Activated CD8-positive, alpha-beta memory T cell treated with anti-CD3 and anti-CD28 coated beads, Interleukin-2, amount 50 U/mL, for 24 hours (primary cell): ENCODE results near the gene OR8B4.
"Not testable (repeated sequence)": the region's sequence is repeated elsewhere in the genome, so short reads cannot be mapped to it uniquely, and the experiment has no call there.

Source experiments
- DNase-seq: peaks from one replicate; pipeline ENCODE4 v3.0.0-alpha.2; 2020; ENCODE audit errors: extremely low read depth

OR8B4 gene

GRCh38 chr11:124424384-124424921 is at the start of gene OR8B4:
TSS of gene OR8B4 (minus strand) at chr11:124424871. CDS start at chr11:124424871, 0 bp downstream.
- no peak for DNase-seq

GRCh38 chr11:124474079-124474478 is 49.4 kb upstream of the OR8B4 start:
- no peak for DNase-seq

DNA sequence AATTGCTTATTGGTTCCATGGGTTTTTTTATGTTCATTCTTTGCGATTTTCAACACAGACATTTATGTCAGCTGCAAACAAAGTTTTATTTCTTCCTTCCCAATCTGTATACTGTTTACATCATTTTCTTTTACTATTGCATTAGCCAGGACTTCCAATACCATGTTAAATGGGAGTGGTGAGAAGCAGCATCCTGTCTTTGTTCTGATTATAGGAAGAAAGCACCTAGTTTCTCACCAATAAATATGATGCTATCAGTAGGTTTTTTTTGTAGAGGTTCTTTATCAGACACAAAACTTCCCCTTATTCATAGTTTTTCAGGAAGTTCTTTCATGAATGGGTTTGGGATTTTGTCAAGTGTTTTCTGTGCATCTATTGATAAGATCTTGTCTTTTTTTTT is 48.8 kb upstream of the OR8B4 start:
- no peak for DNase-seq

GRCh38 chr11:124470561-124471227 is 46.0 kb upstream of the OR8B4 start:
- DNase-seq: no peak

DNA sequence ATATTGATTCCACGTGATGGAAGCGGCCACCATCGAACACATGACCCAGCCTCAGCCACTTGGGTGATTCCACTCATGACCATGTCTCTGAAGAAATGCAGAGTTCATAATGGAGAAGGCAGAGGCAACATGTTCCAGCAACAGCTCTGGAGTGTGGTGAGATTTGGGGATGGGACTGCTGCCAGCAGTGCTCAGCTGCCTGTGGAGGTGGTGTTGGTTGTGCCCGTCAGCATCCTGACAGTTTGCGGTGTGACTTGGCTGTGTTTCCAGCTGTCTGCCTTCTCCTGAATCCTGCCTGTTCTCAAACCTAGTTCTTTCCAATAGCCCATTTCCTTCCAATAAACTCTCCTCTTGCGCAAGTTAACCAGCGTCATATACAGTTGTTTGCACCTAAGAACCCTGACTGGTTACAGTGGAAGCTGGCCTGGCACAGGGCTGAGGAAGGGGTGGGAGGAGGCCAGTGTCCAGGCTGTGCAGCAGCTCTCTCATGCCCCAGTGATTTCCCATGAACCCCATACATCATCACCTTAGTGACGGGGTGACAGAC is 42.8 kb upstream of the OR8B4 start:
- DNase-seq: no peak

DNA sequence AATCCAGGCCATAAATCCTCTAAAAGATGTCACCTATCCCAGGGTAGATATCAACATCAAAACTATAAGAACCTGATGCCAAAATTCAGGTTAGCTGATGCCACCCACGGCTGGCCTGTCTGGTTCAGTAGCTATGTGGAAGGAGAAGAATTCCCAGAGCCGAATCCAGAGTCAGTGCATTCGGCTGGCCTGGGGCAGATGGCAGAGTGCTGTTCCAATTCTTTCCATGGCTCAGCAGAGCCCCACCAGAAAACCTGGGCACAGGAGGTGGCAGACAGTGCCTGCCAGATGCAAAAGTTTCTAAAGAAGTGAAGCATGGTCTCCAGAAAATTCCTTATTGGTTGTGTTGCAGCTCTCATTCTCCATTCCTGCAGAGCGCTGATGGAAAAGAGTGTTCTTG is 40.7 kb upstream of the OR8B4 start:
- no peak for DNase-seq

DNA sequence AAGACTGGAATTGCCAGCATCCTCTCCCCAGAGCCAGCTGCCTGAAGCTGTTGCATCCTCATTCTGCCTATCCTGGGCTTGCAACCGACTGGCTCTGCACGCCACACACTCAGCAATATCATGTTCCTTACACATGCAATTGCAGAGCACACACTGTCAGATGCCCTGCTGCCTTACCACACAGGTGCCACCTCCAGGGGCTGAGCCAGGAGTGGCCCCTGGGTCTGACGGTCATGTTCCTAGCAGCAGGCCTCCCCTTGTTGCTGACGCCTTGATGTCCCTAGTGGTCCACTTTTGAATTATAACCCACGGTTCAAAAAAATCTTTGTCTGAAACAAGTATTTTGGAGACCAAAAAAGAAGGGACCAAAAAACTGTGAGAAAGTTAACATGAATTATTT is 39.3 kb upstream of the OR8B4 start:
- DNase-seq: no peak

DNA sequence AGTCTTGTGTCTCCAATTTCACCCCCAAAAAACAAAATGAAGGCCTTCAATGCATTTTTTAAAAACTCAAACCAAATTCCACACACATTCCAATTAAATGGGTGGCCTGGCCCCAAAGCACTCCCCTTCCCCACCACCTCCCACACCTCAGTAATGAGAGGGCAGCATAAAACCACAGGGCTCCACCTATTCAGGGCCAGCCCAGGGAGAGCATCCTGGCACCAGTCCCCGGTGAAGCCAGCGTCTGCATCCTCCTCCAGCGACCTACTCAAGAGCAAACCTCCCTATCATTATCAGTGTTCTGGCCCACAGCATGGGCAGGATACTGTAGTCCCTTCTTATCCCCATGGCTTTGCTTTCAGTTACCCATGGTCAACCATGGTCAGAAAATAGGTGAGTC is 38.7 kb upstream of the OR8B4 start:
- DNase-seq: no peak

GRCh38 chr11:124460459-124460858 is 35.8 kb upstream of the OR8B4 start:
- no peak for DNase-seq

DNA sequence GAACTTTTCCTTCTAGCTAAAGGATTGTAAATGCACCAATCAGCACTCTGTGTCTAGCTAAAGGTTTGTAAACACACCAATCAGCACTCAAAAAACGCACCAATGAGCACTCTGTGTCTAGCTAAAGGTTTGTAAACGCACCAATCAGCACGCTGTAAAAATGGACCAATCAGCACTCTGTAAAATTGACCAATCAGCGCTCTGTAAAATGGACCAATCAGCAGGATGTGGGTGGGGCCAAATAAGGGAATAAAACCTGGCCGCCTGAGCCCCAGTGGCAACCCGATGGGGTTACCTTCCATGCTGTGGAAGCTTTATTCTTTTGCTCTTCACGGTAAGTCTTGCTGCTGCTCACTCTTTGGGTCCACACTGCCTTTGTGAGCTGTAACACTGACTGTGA is 34.7 kb upstream of the OR8B4 start:
- DNase-seq: not testable (repeated sequence)

GRCh38 chr11:124454552-124454951 is 29.9 kb upstream of the OR8B4 start:
- no peak for DNase-seq

DNA sequence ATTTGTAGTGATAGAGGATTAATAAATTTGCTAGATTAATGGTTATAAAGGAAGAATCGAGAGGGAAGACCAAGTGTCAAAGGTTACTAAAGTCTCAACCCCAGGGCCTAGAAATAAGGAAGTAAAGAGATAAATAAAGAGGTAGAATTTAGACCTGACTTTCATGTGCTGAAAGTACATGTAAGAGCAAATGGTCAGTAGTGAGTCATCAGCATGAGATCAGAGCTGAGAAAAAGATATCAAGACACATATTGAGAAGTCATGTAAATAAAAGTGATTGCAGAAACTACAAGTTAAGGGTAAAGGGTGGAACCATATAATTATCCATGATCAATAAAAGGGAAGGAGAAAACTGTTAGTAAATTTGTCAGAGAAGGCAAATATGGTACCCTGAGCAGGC is 22.2 kb upstream of the OR8B4 start:
- DNase-seq: no peak

DNA sequence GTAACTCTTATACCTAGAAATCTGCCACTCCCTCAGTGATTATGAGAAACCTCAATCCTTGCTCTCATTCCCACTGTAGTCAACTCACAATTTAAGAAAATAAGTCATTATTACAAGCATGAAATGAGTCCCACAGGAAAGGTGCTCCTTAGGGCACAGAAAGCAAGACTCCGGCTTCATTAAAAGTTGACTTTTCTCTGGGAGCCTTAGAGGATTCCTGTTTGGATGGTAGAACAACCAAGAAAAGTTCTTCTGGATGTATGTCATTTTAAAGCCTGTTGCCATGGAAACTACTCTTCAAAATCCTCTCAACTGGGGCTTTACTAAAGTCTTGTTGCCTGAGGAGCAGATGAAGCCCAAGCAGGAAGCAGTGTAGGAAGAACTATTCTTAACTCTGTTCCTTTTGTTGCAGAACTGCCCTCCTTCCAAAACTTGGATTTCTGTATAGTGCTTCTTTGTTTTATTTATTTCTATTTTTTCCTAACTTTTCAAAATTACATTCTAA is 21.0 kb upstream of the OR8B4 start, which contains the start of gene OR8B8:
OR8B8 (minus strand) TSS at position 51 of the 505 bp plus-strand sequence. CDS start 4,611 bp downstream, outside the sequence.
- no peak for DNase-seq

GRCh38 chr11:124442847-124443246 is 18.2 kb upstream of the OR8B4 start:
- DNase-seq: no peak

DNA sequence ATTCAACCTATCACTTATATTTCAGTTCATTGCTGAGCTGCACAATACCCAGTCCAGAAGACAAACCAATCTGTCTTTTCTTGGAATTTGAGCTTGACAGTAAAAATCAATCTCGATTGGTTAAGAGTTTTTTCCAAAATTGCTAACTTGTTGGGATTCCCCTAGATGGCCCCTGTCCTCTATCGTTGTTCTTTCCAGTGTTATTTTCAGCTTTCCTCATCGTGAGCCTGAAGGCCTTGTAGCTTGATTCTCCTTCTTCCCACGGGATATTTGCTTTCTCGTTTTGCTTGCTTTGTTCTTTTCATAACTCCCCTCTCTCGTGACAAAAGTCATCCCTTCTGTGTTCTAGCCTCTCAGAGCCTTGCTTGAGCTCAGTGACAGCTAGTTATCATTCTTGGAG is 17.8 kb upstream of the OR8B4 start:
- no peak for DNase-seq

GRCh38 chr11:124441519-124441918 is 16.8 kb upstream of the OR8B4 start:
- no peak for DNase-seq

DNA sequence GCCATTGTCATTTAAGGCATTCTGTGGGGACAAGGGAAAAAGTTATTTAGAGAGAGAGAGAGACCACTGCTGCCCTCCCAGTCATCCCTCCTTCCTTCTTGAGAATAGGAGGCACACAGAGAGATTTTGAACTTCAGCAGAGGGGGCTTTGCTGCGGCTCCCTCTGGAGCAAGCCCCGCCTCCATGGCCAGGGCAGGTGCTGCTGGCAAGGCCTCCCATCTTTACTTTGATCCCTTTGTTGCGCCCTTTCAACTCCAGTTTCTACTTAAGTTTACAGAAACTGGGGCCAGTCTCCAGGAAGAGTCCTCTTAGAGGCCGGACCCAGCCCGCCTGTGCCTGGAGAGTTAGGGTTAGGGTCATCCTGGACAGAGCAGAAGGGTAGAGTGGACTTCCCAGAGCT is 16.4 kb upstream of the OR8B4 start:
- no peak for DNase-seq

DNA sequence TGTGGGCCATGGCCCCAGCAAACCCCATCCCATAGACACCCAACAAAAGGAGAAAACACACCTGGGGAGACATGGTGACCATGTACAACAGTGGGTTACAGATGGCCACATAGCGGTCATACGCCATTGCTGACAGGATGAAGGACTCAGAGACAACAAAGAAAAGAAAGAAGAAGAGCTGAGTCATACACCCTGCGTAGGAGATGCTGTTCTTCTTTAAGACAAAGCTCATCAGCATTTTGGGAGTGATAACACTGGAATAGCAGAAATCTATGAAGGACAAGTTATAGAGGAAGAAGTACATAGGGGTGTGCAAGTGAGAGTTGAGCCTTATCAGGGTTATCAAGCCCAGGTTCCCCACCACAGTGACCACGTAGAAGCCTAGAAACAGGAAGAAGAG is 15.9 kb upstream of the OR8B4 start:
- no peak for DNase-seq

GRCh38 chr11:124434699-124435098 is 10.0 kb upstream of the OR8B4 start:
- DNase-seq: no peak

DNA sequence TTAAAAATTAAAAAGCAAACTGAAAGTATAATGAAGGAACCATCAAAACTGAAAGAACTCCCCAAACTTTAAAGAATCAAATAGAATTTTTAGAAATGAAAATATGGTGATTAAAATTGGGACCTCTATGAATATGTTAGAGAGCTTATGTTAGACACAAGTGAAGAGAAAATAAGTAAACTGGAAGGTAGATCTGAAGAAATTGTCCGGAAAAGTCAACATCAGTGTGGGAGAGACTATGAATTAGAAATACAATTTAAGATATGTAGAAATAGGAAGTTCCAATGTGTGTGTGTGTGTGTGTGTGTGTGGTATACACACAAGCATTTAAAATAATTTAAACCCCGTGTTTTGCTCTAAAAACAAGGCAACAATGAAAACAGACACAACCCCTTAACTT is 4.9 kb upstream of the OR8B4 start:
- DNase-seq: no peak

DNA sequence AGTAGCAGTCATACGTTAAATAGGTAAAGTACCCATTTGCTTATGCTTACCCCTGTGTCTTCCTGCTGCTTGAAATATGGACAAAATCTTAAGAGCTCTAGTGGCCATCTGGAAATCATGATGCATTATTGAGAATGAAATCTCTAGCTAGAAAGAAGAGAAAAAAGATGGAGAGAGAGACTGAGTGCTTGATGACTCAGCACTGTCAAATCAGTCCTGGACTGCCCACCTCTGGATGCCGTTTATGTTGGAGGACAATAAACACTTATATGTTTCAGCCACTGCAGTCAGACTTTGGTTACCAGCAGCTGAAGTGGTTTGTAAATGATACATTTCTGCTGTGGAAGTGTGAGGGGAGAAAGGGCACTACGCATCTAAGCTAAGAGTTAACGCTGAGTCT is 3.6 kb downstream of the OR8B4 start:
- no peak for DNase-seq

DNA sequence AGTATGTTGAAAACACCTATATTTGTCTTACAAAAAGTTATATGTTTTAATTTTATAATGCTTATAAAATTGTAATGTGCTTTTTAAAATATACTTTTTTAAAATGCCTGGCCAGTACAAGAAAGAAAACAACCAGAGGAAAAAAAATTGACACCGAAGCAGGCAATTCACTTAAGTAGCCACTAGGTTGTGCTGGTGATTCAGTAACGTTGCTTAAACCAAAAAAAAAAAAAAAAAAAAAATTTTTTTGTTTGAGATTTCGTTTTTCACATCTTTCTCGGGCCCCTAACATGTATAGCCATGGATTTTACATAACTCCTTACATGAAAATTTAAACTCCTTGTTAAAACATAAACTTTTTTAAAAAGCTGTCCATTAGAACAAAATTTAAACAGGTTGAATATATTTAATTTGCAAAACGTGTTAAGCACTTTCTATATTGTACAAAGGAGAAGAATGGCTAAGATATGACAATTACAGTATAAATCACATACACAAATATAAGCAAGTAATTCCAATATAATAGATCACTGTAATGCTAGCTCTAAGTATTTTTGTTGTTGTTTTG is 9.2 kb downstream of the OR8B4 start:
- no peak for DNase-seq

DNA sequence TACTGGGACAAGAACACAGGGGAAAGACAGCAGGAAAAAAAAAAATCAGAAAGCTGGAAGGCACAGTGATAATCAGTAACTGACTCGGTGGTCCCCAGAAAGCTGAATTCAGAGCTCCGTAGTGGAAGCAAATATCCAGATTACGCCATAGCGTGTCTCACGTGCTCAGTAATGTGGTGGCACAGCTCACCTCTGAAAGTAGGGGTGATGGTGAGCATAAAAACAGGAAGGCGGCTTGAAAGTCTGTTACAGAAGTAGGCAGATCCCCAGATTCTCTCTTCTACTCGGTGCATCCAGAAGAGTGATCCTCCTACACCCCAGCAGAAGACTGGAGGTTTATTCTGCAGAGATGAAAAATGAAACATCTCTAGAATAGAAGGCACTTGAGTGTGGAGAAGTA is 14.8 kb downstream of the OR8B4 start:
- no peak for DNase-seq
